Measurements from ENCODE around the gene RET.

The RET gene

DNA sequence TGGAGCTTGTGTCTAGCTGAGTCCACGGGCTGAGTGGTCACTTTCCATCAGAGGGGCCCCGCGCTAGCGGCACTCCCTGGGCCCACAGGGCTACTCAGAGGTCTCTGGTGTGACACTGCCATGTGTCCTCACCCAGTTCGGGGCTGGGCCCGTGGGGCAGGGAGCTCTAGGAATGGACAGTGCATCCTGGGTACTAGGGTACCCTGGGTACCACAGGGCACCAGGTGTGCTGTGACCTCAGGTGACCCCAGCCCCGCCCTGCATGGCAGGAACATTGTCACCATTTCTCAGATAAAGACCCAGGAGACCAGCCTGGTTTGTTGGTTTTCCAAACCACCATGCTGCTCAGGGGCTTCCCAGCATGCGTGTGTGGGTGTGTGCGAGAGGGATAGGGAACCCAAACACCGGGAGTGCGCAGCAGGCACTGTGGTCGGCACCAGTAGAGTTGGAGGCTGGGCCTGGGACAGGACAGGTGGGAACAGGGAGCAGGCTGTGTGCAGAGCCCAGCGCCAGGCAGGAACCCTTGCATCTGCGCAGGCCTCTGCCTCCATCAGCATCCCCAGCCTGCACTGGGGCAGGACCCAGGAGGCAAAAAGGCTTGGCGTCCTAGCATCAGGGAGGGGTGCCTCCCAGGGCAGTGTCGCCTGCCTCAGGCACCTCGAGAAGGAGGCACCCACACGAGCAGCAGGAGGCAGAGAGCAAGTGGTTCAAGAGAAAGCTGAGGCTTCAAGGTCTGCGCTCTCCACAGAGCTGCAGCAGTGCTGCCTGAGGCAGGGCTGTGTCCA is 42.0 kb downstream of the RET start:
- no peak for DNase-seq (ENCODE audit: extremely low read depth in 1 of 2, low read depth in 1 of 2)

DNA sequence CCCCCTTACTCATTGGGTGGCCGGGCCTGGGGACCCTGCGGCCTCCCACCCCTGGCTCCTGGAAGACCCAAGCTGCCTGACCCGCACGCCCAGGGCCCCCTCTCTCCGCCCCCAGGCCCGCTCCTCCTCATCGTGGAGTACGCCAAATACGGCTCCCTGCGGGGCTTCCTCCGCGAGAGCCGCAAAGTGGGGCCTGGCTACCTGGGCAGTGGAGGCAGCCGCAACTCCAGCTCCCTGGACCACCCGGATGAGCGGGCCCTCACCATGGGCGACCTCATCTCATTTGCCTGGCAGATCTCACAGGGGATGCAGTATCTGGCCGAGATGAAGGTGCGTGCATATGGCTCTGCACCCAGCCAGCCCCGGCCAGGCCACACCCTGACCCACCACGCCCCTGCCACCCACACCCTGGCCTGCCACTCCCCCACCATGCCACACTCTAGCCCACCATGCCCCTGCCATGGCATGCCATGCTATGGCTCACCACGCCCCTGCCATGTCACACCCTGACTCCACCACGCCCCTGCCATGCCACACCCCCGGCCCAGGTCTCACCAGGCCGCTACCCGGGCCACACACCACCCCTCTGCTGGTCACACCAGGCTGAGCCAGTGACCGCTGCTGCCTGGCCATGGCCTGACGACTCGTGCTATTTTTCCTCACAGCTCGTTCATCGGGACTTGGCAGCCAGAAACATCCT is 42.7 kb downstream of the RET start:
- no peak for DNase-seq (ENCODE audit: extremely low read depth in 1 of 2, low read depth in 1 of 2)

- DNase-seq (ENCODE audit: extremely low read depth in 1 of 2, low read depth in 1 of 2), result no peak
Measured at GRCh38 chr10:43120116-43120928, 43.5 kb downstream of the RET start.

DNA sequence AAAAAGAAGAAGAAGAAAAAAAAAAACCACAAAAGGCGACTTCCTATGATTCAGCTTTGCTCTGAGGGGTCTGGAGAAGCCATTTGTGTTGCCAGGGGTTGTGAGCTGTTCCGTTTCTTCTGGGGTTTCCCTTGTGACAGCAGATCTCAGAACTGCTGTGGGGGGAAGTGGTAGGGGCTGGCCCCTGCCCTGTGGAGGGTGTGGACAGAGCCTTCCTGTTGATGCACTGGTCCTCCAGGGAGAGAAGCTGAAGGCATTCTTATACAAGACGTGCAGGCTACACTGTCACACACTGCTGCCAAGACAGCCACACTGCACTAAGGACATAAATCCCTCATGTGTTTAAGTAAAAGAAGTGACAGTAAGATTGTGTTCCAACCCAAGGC is 44.1 kb downstream of the RET start:
- DNase-seq (ENCODE audit: extremely low read depth in 1 of 2, low read depth in 1 of 2), result peak in 1 of 2 donors; percentile 17

- DNase-seq (ENCODE audit: extremely low read depth in 1 of 2, low read depth in 1 of 2), result no peak
Measured at GRCh38 chr10:43121444-43121843, 44.6 kb downstream of the RET start.

GRCh38 chr10:43122096-43122495 is 45.2 kb downstream of the RET start:
- DNase-seq (ENCODE audit: extremely low read depth in 1 of 2, low read depth in 1 of 2), result no peak

GRCh38 chr10:43122826-43123225 is 46.0 kb downstream of the RET start:
- no peak for DNase-seq (ENCODE audit: extremely low read depth in 1 of 2, low read depth in 1 of 2)

DNA sequence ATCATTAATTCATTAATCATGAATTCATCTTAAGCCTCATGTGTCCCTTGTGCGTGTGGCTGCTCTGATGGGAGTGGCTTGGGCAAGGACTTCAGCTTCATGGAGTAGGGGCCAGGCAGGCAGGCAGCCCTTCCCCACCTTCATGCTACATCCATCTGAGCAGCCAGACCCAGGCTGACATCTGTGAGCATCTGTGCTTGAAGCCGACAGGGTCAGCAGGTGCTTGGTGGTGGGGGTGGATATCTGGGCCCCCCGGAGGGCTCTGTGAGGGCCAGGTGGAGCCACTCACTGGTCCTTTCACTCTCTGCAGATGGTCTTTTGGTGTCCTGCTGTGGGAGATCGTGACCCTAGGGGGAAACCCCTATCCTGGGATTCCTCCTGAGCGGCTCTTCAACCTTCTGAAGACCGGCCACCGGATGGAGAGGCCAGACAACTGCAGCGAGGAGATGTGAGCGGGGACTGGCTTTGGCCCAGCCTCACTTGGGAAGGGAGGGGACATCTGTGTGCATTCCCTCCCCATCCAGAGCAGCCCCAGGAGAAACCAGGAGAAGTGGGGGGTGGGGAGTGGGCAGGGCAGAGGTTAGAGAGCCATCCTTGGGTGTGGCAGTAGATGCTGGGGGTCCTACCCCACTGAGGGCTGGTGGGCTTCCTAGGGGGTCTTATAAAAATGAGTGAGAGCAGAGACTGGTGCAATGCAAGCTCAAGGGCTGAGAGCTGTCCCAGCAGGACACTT is 46.7 kb downstream of the RET start:
- no peak for DNase-seq (ENCODE audit: extremely low read depth in 1 of 2, low read depth in 1 of 2)

DNA sequence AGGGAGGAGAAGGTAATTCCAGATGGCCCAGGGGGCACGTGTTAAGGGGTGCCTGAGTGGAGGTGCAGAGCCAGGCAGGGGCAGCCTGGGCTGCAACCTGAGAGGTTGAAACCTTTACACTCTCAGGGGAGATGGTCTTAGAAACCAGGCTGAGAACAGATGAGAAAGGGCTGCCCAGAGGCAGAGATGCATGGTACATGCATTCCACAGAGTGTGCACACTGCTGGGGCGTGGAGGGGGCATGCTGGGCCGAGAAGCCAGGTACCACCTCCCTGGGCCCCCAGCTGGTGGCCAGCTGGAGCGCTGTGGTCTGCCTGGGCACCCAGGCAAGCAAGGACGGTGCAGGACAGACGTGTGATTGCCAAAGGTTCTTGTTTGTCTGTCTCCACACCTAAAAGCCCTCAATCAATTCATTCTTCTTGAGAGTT is 47.2 kb downstream of the RET start:
- no peak for DNase-seq (ENCODE audit: extremely low read depth in 1 of 2, low read depth in 1 of 2)

DNA sequence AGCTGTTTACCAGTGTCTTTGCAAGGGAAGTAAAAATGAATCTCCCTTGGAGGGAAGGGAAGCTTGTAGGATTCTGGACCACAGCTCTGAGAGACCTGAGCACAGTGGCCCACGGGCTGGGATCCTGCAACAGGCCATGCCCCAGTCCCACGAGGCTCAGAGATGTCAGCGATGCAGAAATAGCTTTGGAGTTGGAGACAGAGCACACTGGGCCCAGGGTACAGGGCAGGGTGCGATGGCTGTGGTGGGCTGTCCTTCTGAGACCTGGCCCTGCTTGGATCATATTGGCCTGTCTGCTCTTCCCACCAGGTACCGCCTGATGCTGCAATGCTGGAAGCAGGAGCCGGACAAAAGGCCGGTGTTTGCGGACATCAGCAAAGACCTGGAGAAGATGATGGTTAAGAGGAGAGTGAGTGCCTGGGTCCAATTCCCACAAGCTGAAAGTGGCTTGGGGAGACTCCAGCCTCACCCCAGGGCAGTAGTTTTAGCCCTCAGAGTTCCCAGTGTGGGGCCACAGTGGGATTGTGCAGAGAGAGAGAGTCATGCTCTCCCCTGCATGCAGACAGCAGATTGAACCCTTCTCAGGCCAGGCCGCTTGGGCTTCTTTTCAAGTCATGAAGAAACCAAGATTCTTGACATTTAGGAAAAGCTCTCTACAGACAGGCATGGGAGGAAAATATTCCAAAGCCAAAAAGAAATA is 47.9 kb downstream of the RET start:
- no peak for DNase-seq (ENCODE audit: extremely low read depth in 1 of 2, low read depth in 1 of 2)

GRCh38 chr10:43125274-43125845 is 48.5 kb downstream of the RET start:
- no peak for DNase-seq (ENCODE audit: extremely low read depth in 1 of 2, low read depth in 1 of 2)

DNA sequence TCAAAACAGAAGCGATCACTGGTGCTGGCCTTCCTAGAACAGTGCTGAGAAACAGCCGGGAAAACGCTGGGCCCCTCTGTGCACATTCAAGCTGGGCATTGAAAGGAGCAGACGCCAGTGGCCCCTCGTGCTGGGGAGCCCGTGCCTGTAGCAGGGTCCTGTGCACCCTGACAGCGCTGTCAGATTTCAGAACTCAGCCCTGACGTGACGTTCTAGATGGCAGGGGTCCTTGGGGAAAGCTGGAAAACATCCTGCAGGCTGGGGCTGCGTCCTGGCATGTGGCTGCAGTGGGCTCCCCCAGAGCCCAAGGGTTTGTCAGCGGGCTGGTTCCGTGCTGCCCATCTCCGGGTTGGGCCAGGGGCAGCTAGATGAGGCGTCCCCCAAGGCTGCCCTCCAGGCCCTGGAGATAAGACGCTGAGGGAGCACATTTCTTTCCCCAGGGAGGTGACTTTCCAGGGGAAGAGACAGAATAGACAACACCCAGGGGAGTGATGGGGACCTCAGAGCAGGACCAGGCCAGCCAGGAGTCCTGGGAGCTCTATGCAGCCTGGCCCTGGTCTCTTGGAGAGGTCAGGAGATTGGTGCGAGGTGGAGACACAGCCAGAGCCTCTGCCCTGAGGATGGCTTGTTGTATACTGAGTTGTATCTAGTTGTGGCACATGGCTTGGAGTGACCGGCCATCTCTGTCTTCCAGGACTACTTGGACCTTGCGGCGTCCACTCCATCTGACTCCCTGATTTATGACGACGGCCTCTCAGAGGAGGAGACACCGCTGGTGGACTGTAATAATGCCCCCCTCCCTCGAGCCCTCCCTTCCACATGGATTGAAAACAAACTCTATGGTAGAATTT is 49.2 kb downstream of the RET start:
- DNase-seq (ENCODE audit: extremely low read depth in 1 of 2, low read depth in 1 of 2), result no peak

- DNase-seq (ENCODE audit: extremely low read depth in 1 of 2, low read depth in 1 of 2), result no peak
Measured at GRCh38 chr10:43126759-43127424, 50.0 kb downstream of the RET start.

DNA sequence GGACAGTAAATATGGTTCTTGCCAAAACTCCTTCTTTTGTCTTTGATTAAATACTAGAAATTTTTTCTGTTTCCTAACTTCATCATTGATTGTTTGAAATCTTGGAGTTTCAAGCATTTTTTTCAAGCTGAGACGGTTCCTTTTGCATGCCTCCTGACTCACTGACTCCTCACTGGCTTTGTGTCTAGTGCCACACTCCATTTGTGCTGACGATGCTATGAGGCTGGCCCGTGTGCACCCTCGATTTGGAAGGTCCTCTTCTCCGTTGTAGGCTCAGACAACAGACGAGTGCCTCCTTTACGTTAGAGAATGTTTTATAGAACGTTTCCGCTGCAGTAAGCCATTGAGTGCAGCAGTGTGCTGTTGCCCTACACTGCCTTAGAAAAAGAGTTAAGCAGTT is 50.6 kb downstream of the RET start:
- no peak for DNase-seq (ENCODE audit: extremely low read depth in 1 of 2, low read depth in 1 of 2)

DNA sequence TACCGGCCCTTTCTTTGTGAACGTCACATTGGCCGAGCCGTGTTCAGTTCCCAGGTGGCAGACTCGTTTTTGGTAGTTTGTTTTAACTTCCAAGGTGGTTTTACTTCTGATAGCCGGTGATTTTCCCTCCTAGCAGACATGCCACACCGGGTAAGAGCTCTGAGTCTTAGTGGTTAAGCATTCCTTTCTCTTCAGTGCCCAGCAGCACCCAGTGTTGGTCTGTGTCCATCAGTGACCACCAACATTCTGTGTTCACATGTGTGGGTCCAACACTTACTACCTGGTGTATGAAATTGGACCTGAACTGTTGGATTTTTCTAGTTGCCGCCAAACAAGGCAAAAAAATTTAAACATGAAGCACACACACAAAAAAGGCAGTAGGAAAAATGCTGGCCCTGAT is 51.5 kb downstream of the RET start:
- no peak for DNase-seq (ENCODE audit: extremely low read depth in 1 of 2, low read depth in 1 of 2)

GRCh38 chr10:43128958-43129706 is 52.3 kb downstream of the RET start:
- no peak for DNase-seq (ENCODE audit: extremely low read depth in 1 of 2, low read depth in 1 of 2)

DNA sequence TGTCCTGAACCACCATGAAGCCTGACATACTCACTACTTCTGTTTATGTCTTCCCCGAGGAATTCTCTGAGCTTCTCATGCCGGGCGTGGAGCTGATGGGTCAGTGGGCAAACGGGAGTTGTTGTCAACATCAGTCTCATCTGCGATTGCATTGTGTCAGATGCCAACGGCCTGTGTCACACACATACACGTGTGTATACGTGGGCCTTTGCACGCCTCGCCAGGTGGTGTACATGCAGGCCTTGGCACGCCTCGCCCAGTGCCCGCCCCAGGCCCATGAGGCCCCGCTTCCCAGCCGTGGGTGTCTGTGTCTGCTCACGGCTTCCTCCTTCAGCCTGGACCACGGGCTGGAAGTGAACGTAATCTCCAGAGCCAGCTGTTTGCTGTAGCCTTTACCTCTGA is 53.9 kb downstream of the RET start:
- DNase-seq (ENCODE audit: extremely low read depth in 1 of 2, low read depth in 1 of 2), result no peak

GRCh38 chr10:43131256-43131655 is 54.4 kb downstream of the RET start:
- DNase-seq (ENCODE audit: extremely low read depth in 1 of 2, low read depth in 1 of 2), result no peak
